Stomach (tissue), 9 donors: ENCODE measurements around the gene SNAPC4. TPM values are rescaled to one million over a fixed set of nuclear protein-coding genes. Genes with fewer than 3 reads are reported as not detected.

Experiments
- DNase-seq, 2 donors: peaks; one replicate each; pipeline versions ENCODE4 v3.0.0 to v3.0.0-alpha.2; 2013 to 2019
- H3K27ac ChIP-seq, 5 donors: fragments of 200-600 bp in 4 of 5; sonication (generic) in 4 of 5; one replicate each; pipeline ENCODE4 v1.5.1; 2013 to 2019; ENCODE audit warnings: mild to moderate bottlenecking in 1 of 5, moderate library complexity in 1 of 5
- H3K27me3 ChIP-seq, 3 donors: fragments of 200-600 bp; sonication (generic); one replicate each; pipeline ENCODE4 v1.5.1; 2017 to 2019; ENCODE audit warnings: mixed run types in 1 of 3
- H3K36me3 ChIP-seq, 4 donors: fragments of 200-600 bp; sonication (generic); 1 replicate in 3 of 4; 2 replicates in 1 of 4; pipeline ENCODE4 v1.5.1; 2016 to 2019
- H3K4me1 ChIP-seq, 4 donors: fragments of 200-600 bp; sonication (generic); one replicate each; pipeline ENCODE4 v1.5.1; 2016 to 2019
- H3K4me3 ChIP-seq, 4 donors: fragments of 200-600 bp; sonication (generic) in 3 of 4; one replicate each; pipeline ENCODE4 v1.5.1; 2016 to 2019; ENCODE audit warnings: mild to moderate bottlenecking in 1 of 4
- H3K9me3 ChIP-seq, 4 donors: fragments of 200-600 bp; sonication (generic); one replicate each; pipeline ENCODE4 v1.5.1; 2016 to 2019
- CTCF ChIP-seq, 7 experiments: fragments of 450-650 bp in 4 of 7; fragments of 200-600 bp in 3 of 7; sonication (generic) in 3 of 7; IDR thresholded peaks; one replicate each; pipeline ENCODE4 v1.5.1; 2016 to 2019; ENCODE audit warnings: antibody characterized with exemption in 7 of 7, control low read depth in 2 of 7, mild to moderate bottlenecking in 1 of 7
- EP300 ChIP-seq: sonication (generic); formaldehyde crosslinking; IDR thresholded peaks from one replicate; pipeline ENCODE4 v1.6.1; 2017; ENCODE audit warnings: antibody characterized with exemption
- POLR2A ChIP-seq, 4 donors: fragments of 450-650 bp; IDR thresholded peaks; one replicate each; pipeline ENCODE4 v1.6.1; 2016; ENCODE audit warnings: antibody characterized with exemption in 4 of 4, control low read depth in 2 of 4, mild to moderate bottlenecking in 1 of 4, moderate library complexity in 1 of 4
- POLR2AphosphoS5 ChIP-seq, 3 donors: sonication (generic); formaldehyde crosslinking; IDR thresholded peaks; one replicate each; pipeline ENCODE4 v1.6.1; 2016; ENCODE audit warnings: antibody characterized with exemption in 3 of 3
- WGBS, 5 donors: extraction: QIAGEN DNeasy Blood & Tissue Kit in 3 of 5; methylation state at CpG; one replicate each; pipeline versions ENCODE4 v1.1.5 to v1.1.7; 2013 to 2018; 5-methylcytosine and 5-hydroxymethylcytosine counted together
- intact Hi-C: fragments of 100-400 bp; cut with DNase I; formaldehyde crosslinking; loops from one replicate; pipeline ENCODE4 v1.15.1; 2023; ENCODE audit warnings: low total_unique reads
- polyA plus RNA-seq, 3 donors: library from polyadenylated mRNA; stranded (reverse); fragments of 200-250 nt; gene quantifications; one replicate each; pipeline ENCODE4 v1.2.3, GENCODE V29; 2013
- total RNA-seq, 5 donors: library from RNA; depleted of rRNA; stranded (reverse); fragments of >200 nt; gene quantifications; one replicate each; pipeline versions ENCODE4 v1.1.0 to v1.2.3, GENCODE V29; 2014 to 2016
- donor health status: healthy with polysubstance abuse.
- donor health status: Bipolar disorder and iron deficiency.
- donor health status: healthy.

Gene SNAPC4
- total and polyA plus RNA-seq, 8 donors, result 1.8 to 58.2 (median 4.4) TPM

GRCh38 chr9:136394312-136395019 lies 5.5 kb downstream of the SNAPC4 start:
- peaks cover 55 to 92% (median 84%) of the 10 kb centered on the region in 4 donors for H3K36me3 ChIP-seq
- intact Hi-C loops, result no loop called here
- H3K9me3 ChIP-seq, result no peaks in the 10 kb centered on the region

GRCh38 chr9:136393531-136393930 lies 6.4 kb downstream of the SNAPC4 start:
- peaks cover 61 to 99% (median 94%) of the 10 kb centered on the region in 4 donors for H3K36me3 ChIP-seq
- peaks cover 0 to 10% (median 6%) of the 10 kb centered on the region in 4 donors for H3K4me1 ChIP-seq
- H3K27me3 ChIP-seq, result no peaks in the 10 kb centered on the region
- intact Hi-C loops, result no loop called here
- WGBS, 5 donors, result 74 to 91% (median 80%) methylated on average over 8 to 17 of the region's 17 CpGs
- H3K9me3 ChIP-seq, result no peaks in the 10 kb centered on the region
- H3K27ac ChIP-seq, result no peak overlapping the region
- H3K4me3 ChIP-seq, result no peak overlapping the region
- DNase-seq, result no peak
- TF ChIP-seq CTCF (IDR thresholded peaks at IDR 0.05), result no peak
- no peak for TF ChIP-seq EP300
- no peak for TF ChIP-seq POLR2AphosphoS5 (IDR thresholded peaks at IDR 0.05)
- TF ChIP-seq POLR2A (IDR thresholded peaks at IDR 0.05), result no peak

More at GRCh38 chr9:136394312-136395019, 5.5 kb downstream of the SNAPC4 start:
- DNase-seq, result no peak
- Histone ChIP-seq H3K4me3 (no peak overlapping the region), H3K4me1 (peaks cover 7 to 20% (median 15%) of the 10 kb centered on the region in 4 donors), H3K27ac (no peak overlapping the region), H3K27me3 (no peaks in the 10 kb centered on the region)
- TF ChIP-seq POLR2A (IDR thresholded peaks at IDR 0.05) (no peak), EP300 (no peak), POLR2AphosphoS5 (IDR thresholded peaks at IDR 0.05) (no peak), CTCF (IDR thresholded peaks at IDR 0.05) (no peak)
- 89 to 96% (median 94%) methylated on average over 18 to 21 of the region's 21 CpGs for WGBS, 5 donors

- Histone ChIP-seq H3K9me3 (no peaks in the 10 kb centered on the region), H3K27ac (no peak overlapping the region), H3K36me3 (peaks cover 67 to 99% (median 98%) of the 10 kb centered on the region in 4 donors), H3K4me3 (no peak overlapping the region), H3K27me3 (no peaks in the 10 kb centered on the region), H3K4me1 (peaks cover 0 to 3% (median under 1%) of the 10 kb centered on the region in 4 donors)
- TF ChIP-seq CTCF (IDR thresholded peaks at IDR 0.05) (no peak), POLR2A (IDR thresholded peaks at IDR 0.05) (no peak), POLR2AphosphoS5 (IDR thresholded peaks at IDR 0.05) (no peak), EP300 (no peak)
- intact Hi-C loops, result no loop called here
- 88 to 91% (median 90%) methylated on average over 21 of the region's 21 CpGs for WGBS, 5 donors
- no peak for DNase-seq
Measured at GRCh38 chr9:136392538-136393449, 7.2 kb downstream of the SNAPC4 start.

- Histone ChIP-seq H3K4me1 (no peaks in the 10 kb centered on the region), H3K27ac (no peak overlapping the region), H3K4me3 (no peak overlapping the region), H3K9me3 (no peaks in the 10 kb centered on the region), H3K27me3 (no peaks in the 10 kb centered on the region), H3K36me3 (peaks cover 68 to 100% (median 99%) of the 10 kb centered on the region in 4 donors)
- TF ChIP-seq CTCF (IDR thresholded peaks at IDR 0.05) (no peak), POLR2AphosphoS5 (IDR thresholded peaks at IDR 0.05) (no peak)
- no peak for DNase-seq
- WGBS, 5 donors, result 88 to 95% (median 93%) methylated on average over 26 to 28 of the region's 28 CpGs
- intact Hi-C loops, result no loop called here
Measured at GRCh38 chr9:136391737-136392537, 8.0 kb downstream of the SNAPC4 start.
